Measurements from ENCODE around the gene ATRNL1.

- TF ChIP-seq CTCF (IDR thresholded peaks at IDR 0.05) (no peak), POLR2A (IDR thresholded peaks at IDR 0.05) (no peak)
These were observed 43.2 kb upstream of the ATRNL1 start for GRCh38 chr10:115049960-115050359.
